Stomach (tissue), 9 donors: Measurements from ENCODE around the gene CARD14. TPM values are rescaled to one million over a fixed set of nuclear protein-coding genes. Genes with fewer than 3 reads are reported as not detected.

Source experiments
- DNase-seq, 2 donors: peaks; one replicate each; pipeline versions ENCODE4 v3.0.0 to v3.0.0-alpha.2; 2013 to 2019
- H3K27ac ChIP-seq, 5 donors: fragments of 200-600 bp in 4 of 5; sonication (generic) in 4 of 5; one replicate each; pipeline ENCODE4 v1.5.1; 2013 to 2019; ENCODE audit warnings: mild to moderate bottlenecking in 1 of 5, moderate library complexity in 1 of 5
- H3K27me3 ChIP-seq, 3 donors: fragments of 200-600 bp; sonication (generic); one replicate each; pipeline ENCODE4 v1.5.1; 2017 to 2019; ENCODE audit warnings: mixed run types in 1 of 3
- H3K36me3 ChIP-seq, 4 donors: fragments of 200-600 bp; sonication (generic); 1 replicate in 3 of 4; 2 replicates in 1 of 4; pipeline ENCODE4 v1.5.1; 2016 to 2019
- H3K4me1 ChIP-seq, 4 donors: fragments of 200-600 bp; sonication (generic); one replicate each; pipeline ENCODE4 v1.5.1; 2016 to 2019
- H3K4me3 ChIP-seq, 4 donors: fragments of 200-600 bp; sonication (generic) in 3 of 4; one replicate each; pipeline ENCODE4 v1.5.1; 2016 to 2019; ENCODE audit warnings: mild to moderate bottlenecking in 1 of 4
- H3K9me3 ChIP-seq, 4 donors: fragments of 200-600 bp; sonication (generic); one replicate each; pipeline ENCODE4 v1.5.1; 2016 to 2019
- EP300 ChIP-seq: sonication (generic); formaldehyde crosslinking; IDR thresholded peaks from one replicate; pipeline ENCODE4 v1.6.1; 2017; ENCODE audit warnings: antibody characterized with exemption
- POLR2A ChIP-seq, 4 donors: fragments of 450-650 bp; IDR thresholded peaks; one replicate each; pipeline ENCODE4 v1.6.1; 2016; ENCODE audit warnings: antibody characterized with exemption in 4 of 4, control low read depth in 2 of 4, mild to moderate bottlenecking in 1 of 4, moderate library complexity in 1 of 4
- POLR2AphosphoS5 ChIP-seq, 3 donors: sonication (generic); formaldehyde crosslinking; IDR thresholded peaks; one replicate each; pipeline ENCODE4 v1.6.1; 2016; ENCODE audit warnings: antibody characterized with exemption in 3 of 3
- WGBS, 5 donors: extraction: QIAGEN DNeasy Blood & Tissue Kit in 3 of 5; methylation state at CpG; one replicate each; pipeline versions ENCODE4 v1.1.5 to v1.1.7; 2013 to 2018; 5-methylcytosine and 5-hydroxymethylcytosine counted together
- intact Hi-C: fragments of 100-400 bp; cut with DNase I; formaldehyde crosslinking; loops from one replicate; pipeline ENCODE4 v1.15.1; 2023; ENCODE audit warnings: low total_unique reads
- polyA plus RNA-seq, 3 donors: library from polyadenylated mRNA; stranded (reverse); fragments of 200-250 nt; gene quantifications; one replicate each; pipeline ENCODE4 v1.2.3, GENCODE V29; 2013
- total RNA-seq, 5 donors: library from RNA; depleted of rRNA; stranded (reverse); fragments of >200 nt; gene quantifications; one replicate each; pipeline versions ENCODE4 v1.1.0 to v1.2.3, GENCODE V29; 2014 to 2016
- TF ChIP-seq, protein P1 (sequence below), 7 experiments: fragments of 450-650 bp in 4 of 7; fragments of 200-600 bp in 3 of 7; sonication (generic) in 3 of 7; IDR thresholded peaks; one replicate each; pipeline ENCODE4 v1.5.1; 2016 to 2019; ENCODE audit warnings: antibody characterized with exemption in 7 of 7, control low read depth in 2 of 7, mild to moderate bottlenecking in 1 of 7
- donor health status: healthy with polysubstance abuse.
- donor health status: Bipolar disorder and iron deficiency.
- donor health status: healthy.

Gene CARD14
- total and polyA plus RNA-seq, 8 donors: 0.12 to 10.5 (median 3.3) TPM; not detected in 4

DNA sequence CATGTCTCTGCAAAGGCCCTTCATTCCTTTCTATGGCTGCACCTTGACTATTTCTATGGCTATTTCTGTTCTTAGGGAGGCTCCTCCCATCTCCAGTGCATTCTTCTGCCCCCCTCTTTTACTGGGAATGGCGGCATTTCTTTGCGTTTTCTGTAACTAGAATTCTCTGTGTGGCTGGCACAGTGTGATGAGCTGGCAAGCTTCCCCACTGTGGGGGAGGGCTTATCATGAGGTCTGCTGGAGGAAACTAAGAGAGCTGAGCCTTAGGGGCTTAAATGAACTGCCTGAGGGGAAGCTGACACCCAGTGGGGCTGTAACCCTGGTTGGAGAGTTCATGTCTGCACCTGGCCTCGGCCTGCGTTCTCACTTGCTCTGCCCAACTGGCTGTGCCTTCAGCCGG is 1.5 kb upstream of the CARD14 start:
- DNase-seq: no peak
- TF ChIP-seq, protein P1, sequence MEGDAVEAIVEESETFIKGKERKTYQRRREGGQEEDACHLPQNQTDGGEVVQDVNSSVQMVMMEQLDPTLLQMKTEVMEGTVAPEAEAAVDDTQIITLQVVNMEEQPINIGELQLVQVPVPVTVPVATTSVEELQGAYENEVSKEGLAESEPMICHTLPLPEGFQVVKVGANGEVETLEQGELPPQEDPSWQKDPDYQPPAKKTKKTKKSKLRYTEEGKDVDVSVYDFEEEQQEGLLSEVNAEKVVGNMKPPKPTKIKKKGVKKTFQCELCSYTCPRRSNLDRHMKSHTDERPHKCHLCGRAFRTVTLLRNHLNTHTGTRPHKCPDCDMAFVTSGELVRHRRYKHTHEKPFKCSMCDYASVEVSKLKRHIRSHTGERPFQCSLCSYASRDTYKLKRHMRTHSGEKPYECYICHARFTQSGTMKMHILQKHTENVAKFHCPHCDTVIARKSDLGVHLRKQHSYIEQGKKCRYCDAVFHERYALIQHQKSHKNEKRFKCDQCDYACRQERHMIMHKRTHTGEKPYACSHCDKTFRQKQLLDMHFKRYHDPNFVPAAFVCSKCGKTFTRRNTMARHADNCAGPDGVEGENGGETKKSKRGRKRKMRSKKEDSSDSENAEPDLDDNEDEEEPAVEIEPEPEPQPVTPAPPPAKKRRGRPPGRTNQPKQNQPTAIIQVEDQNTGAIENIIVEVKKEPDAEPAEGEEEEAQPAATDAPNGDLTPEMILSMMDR (IDR thresholded peaks at IDR 0.05): no peak
- TF ChIP-seq POLR2AphosphoS5 (IDR thresholded peaks at IDR 0.05): no peak
- TF ChIP-seq POLR2A (IDR thresholded peaks at IDR 0.05): no peak
- TF ChIP-seq EP300: no peak
- intact Hi-C loops: no loop called here
- Histone ChIP-seq H3K4me3 (no peak overlapping the region), H3K36me3 (no peaks in the 10 kb centered on the region), H3K4me1 (peaks cover 0 to 6% (median 0%) of the 10 kb centered on the region in 4 donors), H3K27me3 (peaks cover 0 to 14% (median 0%) of the 10 kb centered on the region in 3 donors), H3K27ac (no peak overlapping the region), H3K9me3 (no peaks in the 10 kb centered on the region)
- WGBS, 5 donors: 52 to 80% (median 69%) methylated on average over 4 to 5 of the region's 5 CpGs

DNA sequence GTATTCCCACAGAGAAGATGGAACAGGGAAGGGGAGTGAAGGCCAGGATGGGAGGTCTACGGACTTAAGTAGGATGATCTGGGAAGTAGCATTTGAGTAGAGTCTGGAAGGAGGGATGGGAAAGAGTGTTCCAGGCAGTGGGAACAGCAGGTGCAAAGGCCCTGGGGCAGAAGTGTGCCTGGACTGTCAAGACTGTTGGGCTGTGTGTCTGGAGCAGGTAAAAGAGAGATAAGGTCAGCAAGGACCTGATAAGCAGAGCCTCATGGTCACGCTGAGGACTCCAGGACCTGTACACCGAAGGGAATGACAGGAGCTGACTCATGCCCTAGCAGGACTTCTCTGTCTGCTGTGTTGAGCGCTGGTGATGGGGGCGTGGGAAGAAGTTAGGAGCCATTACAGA is 723 bp upstream of the CARD14 start:
- Histone ChIP-seq H3K36me3 (no peaks in the 10 kb centered on the region), H3K4me1 (peaks cover 0 to 6% (median 0%) of the 10 kb centered on the region in 4 donors), H3K9me3 (no peaks in the 10 kb centered on the region), H3K27ac (no peak overlapping the region), H3K27me3 (peaks cover 0 to 14% (median 0%) of the 10 kb centered on the region in 3 donors), H3K4me3 (no peak overlapping the region)
- no peak for DNase-seq
- no peak for TF ChIP-seq POLR2A (IDR thresholded peaks at IDR 0.05)
- TF ChIP-seq, protein P1 (IDR thresholded peaks at IDR 0.05): no peak
- no peak for TF ChIP-seq EP300
- no peak for TF ChIP-seq POLR2AphosphoS5 (IDR thresholded peaks at IDR 0.05)
- WGBS, 5 donors: 82 to 88% (median 85%) methylated on average over 5 of the region's 5 CpGs
- intact Hi-C loops: no loop called here

DNA sequence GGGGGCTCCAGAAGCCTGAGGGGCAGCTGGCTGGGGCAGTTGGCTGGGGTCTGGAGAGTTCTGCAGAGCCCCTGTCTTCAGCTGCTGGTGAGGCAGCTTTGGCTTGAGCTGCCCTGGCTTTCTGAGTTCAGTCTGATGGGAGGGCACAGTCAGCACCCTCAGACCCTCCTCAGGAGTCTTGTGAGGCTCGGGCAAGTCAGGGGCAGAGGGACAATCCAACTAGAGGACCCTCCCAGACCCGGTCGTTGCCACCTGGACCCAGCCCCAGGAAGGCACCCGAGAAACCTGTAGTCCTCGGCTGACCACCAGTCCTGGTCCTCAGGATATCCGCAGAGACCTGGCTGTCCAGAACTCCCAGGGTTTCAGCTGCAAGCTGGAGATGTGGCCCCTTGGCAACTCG is 1.9 kb downstream of the CARD14 start:
- H3K4me1 ChIP-seq: peaks cover 0 to 6% (median 2%) of the 10 kb centered on the region in 4 donors
- intact Hi-C loops: no loop called here
- H3K36me3 ChIP-seq: no peaks in the 10 kb centered on the region
- WGBS, 5 donors: 83 to 92% (median 85%) methylated on average over 7 of the region's 7 CpGs
- no peaks in the 10 kb centered on the region for H3K9me3 ChIP-seq
- TF ChIP-seq EP300 (no peak), POLR2A (IDR thresholded peaks at IDR 0.05) (no peak), POLR2AphosphoS5 (IDR thresholded peaks at IDR 0.05) (no peak)
- TF ChIP-seq, protein P1 (IDR thresholded peaks at IDR 0.05): no peak
- DNase-seq: no peak
- no peak overlapping the region for H3K27ac ChIP-seq
- H3K4me3 ChIP-seq: no peak overlapping the region
- peaks cover 0 to 14% (median 0%) of the 10 kb centered on the region in 3 donors for H3K27me3 ChIP-seq

DNA sequence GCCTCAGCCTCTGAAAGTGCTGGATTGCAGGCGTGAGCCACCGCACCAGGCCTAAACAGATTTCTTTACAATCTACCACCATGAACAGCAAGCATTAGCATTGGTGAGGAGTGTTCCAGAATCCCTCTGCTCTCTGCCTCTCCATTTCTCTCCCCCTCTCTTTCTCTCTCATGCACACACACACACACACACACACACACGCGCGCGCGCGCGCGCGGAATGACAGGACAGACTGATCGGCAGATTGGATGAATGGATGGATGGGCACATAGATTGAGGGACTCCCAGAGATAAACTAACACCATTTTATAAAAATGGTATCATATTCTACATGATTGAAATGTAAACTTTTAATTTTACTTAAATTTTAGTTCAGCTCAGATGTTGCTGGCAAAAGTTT is 3.3 kb downstream of the CARD14 start:
- H3K36me3 ChIP-seq: no peaks in the 10 kb centered on the region
- no peaks in the 10 kb centered on the region for H3K9me3 ChIP-seq
- no peak overlapping the region for H3K27ac ChIP-seq
- H3K4me1 ChIP-seq: peaks cover 0 to 6% (median 2%) of the 10 kb centered on the region in 4 donors
- DNase-seq: no peak
- intact Hi-C loops: no loop called here
- 76 to 96% (median 88%) methylated on average over 12 of the region's 12 CpGs for WGBS, 5 donors
- H3K27me3 ChIP-seq: peaks cover 0 to 14% (median 0%) of the 10 kb centered on the region in 3 donors
- TF ChIP-seq EP300 (no peak), POLR2A (IDR thresholded peaks at IDR 0.05) (no peak), POLR2AphosphoS5 (IDR thresholded peaks at IDR 0.05) (no peak)
- TF ChIP-seq, protein P1 (IDR thresholded peaks at IDR 0.05): no peak
- H3K4me3 ChIP-seq: no peak overlapping the region
